Astrocyte of the spinal cord (primary cell): ENCODE results near the gene HOXA3.
A peak's percentile ranks its signal among the peaks of the same experiment; 100 is the strongest.

Source experiments
- DNase-seq: peaks from one replicate; pipeline ENCODE4 v3.0.0; 2011; ENCODE audit warnings: low read depth, low spot score
- H3K4me3 ChIP-seq: 2 replicates; pipeline ENCODE4 v1.5.1; 2011; ENCODE audit warnings: low read depth, mild to moderate bottlenecking, low read length, moderate library complexity
- CTCF ChIP-seq: IDR thresholded peaks from 2 replicates; pipeline ENCODE4 v1.5.1; 2012; ENCODE audit warnings: low read depth, mild to moderate bottlenecking, low read length, inconsistent platforms
- in situ Hi-C: cut with HindIII; loops from 2 replicates; pipeline ENCODE4 v1.10.0; 2017; ENCODE audit warnings: low sequenced_read_pairs

The HOXA3 gene

GRCh38 chr7:27097686-27098577, 54.5 kb downstream of the HOXA3 start:
- in situ Hi-C loops, result no loop called here
- H3K4me3 ChIP-seq, result peak overlapping the region; percentile 93
- DNase-seq, result peak; percentile 29
- no peak for TF ChIP-seq CTCF

DNA sequence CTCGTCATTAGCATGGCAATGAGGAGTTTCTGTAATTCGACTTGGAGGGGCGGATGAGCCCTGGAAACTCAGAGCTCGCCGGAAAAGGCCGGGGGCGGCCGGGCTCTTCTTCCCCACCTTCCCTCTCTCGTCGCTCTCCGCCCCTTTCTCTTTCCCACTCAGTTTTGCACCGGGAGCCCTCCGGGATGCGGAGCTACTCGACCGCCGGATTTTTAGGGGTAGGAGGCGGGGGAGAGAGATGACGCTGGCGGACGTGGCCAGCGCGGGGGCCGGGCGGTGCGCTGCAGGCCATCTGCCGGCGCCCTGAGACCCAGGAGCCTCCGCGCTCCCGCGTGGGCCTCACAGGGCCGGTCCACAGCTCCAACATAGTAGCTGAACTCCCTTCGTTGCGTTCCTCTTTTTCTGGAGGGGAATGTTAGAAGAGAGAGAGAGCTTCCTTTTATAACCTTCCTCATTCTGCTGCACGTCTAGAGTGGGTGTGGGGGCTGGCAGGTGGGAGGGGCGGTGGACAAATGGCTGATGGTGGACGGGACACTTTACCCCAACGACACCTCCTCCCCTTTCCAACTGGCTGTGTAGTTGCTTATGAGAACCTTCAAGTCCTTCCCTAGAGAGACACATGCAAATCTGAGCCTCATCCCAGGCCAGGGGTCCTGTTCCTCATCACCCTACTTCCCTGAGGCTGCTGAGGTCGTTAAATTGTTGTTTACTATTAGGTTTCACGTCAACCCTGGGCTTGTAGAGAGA, 55.4 kb downstream of the HOXA3 start:
- peak overlapping the region; percentile 93 for H3K4me3 ChIP-seq
- in situ Hi-C loops, result no loop called here
- peak; percentile 59 for DNase-seq
- no peak for TF ChIP-seq CTCF

DNA sequence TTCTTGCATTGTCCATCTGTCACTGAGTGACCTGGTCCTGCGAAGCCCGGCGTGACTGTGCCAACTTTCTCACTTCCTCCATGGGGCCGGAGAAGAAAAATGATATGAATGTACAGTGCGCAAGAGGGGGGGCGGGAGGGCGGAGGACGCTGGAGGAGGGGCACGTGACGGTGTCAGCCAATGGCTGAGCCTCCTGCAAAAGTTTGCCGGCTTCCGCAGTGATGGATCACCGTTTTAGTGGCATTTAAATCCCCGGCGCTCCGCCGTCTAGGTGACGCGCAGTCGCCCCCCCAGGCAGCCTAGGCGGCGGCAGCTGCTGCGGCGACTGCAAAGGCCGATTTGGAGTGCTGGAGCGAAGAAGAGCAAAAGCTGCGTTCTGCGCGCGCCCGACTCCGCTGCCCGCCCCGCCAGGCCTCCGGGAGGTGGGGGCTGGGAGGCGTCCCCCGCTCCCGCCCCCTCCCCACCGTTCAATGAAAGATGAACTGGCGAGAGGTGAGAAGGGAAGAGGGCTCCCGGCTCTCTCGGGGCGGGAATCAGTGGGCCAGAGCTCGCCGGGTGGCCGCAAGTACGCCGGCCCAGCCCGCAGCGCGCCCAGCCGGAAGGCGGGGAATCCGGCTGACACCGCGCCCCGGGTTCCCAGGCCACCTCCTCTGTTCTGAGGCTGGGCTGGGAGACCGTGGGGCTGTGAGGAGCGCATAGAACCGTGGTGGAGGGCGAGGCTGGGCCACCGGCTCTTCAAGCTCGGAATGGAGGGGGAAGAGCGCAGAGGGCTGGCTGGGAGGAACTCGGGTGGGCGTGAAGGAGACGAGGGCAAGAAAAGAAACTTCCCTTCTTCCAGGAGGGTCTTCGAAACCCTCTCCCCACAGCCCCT, 56.3 kb downstream of the HOXA3 start, which contains the start of gene HOXA1:
Gene HOXA1, minus strand, starts transcription at position 104 of the 871 bp plus-strand sequence. Its CDS starts 88 bp downstream, at position 16.
- in situ Hi-C loops, result no loop called here
- peak; percentile 96 for DNase-seq
- H3K4me3 ChIP-seq, result peak within 1 kb of the TSS; percentile 93
- no peak for TF ChIP-seq CTCF

DNA sequence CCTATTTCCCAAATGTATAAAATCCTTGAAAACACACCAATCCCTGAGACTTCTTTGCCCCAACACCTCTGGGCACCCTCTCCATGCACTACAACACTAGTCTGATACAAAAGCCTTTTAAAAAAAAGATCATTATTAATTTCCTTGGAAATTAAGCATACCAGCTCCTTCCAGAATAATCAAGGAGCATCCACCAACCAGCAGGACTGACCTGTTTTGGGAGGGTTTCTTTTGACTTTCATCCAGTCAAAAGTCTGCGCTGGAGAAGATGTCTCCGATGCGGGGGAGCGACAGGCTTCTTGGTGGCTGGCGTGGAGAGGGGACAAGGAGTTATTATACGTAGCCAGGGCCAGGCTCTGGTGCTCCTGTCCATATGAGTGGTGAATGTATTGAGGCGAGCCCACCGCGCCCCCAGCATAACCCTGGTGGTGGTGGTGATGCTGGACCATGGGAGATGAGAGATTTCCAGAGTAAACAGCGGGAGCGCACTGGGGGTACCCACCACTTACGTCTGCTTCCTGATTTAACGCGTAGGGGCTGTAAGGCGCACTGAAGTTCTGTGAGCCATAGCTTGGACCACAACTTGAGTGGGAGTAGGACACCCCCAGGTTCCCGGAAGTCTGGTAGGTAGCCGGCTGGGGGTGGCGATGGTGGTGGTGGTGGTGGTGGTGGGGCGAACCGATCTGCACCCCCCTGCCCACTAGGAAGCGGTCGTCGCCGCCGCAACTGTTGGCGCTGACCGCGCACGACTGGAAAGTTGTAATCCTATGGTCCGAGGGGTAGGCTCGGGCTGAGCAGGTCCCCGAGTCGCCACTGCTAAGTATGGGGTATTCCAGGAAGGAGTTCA, 57.1 kb downstream of the HOXA3 start:
- peak overlapping the region; percentile 93 for H3K4me3 ChIP-seq
- peak; percentile 45 for DNase-seq
- in situ Hi-C loops, result no loop called here
- TF ChIP-seq CTCF, result no peak

DNA sequence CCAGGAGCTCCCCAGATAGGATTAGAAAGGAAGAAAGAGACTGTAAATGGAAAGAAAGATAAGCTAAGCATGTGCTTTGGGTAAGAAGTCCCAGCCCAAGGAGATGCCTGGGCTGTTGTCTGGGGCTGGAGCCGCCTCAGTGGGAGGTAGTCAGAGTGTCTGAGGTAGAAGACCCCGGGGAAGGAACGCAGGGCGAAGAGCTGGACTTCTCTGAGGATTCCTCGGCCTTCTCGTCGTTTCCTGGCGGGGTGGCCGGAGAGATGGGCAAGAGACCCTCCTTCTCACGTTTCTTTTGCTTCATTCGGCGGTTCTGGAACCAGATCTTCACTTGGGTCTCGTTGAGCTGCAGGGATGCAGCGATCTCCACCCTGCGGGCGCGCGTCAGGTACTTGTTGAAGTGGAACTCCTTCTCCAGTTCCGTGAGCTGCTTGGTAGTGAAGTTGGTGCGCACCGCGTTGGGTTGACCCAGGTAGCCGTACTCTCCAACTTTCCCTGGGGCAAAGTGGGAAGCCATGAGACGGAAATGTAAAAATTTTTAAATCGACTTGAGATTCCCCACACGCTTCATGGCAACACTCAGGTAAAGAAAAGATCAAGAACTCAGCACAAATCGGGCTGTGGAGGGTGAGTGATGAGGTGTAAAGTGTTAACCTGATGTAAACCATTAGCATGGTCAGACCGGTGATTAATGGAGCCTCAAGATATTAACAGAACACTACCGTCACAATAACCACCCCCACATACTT, 57.9 kb downstream of the HOXA3 start:
- no peak for DNase-seq
- in situ Hi-C loops, result no loop called here
- TF ChIP-seq CTCF, result no peak
- H3K4me3 ChIP-seq, result peak overlapping the region; percentile 93
